Posterior cingulate gyrus (tissue), 11 donors: ENCODE results near the gene ADH6.
"Not testable (repeated sequence)": the region's sequence is repeated elsewhere in the genome, so short reads cannot be mapped to it uniquely, and the experiment has no call there.

ENCODE experiments used
- DNase-seq, 10 donors: peaks; one replicate each; pipeline versions ENCODE4 v3.0.0 to v3.0.0-alpha.2; 2020 to 2021; ENCODE audit warnings: mixed read lengths in 3 of 10
- intact Hi-C: fragments of 100-400 bp; cut with DNase I; formaldehyde crosslinking; loops from one replicate; pipeline ENCODE4 v1.15.1; 2023

The ADH6 gene

DNA sequence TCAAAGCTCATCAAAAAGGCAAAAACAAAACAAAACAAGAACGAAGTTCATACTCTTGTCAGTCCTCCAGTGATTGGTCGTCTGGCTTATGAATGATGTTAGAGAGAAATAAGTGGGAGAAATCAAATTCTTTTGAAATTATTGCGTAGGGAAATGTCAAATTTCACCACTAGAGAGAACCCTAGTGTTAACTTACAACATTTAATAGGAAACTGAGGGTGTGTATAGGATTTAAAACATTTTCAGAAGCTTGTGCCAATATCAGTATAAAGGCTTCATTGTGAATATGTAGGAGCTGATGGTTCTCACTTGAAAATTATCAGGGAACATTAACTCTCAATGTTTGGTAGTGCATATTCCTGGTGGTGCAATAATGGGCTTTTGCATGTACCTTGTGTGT lies 17.4 kb downstream of the ADH6 start:
- DNase-seq = no peak
- intact Hi-C loops = loop anchor here (10.0 kb wide), 1 partner anchor 203 kb away; no protein-coding TSS in a partner anchor

DNA sequence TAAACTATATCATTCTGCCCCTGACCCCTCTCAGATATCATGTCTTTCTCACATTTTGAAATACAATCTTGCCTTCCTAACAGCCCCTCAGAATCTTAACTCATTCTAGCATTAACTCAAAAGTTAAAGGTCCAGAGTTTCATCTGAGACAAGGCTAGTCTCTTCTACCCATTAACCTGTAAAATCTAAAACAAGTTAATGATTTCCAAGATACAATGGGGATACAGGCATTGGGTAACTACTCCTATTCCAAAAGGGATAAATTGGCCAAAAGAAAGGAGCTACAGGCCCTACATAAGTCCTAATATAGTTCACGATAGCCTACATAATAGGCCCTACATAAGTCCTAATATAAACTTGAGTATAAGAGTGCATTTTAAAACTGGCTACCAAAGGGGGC lies 18.9 kb downstream of the ADH6 start:
- DNase-seq = no peak
- intact Hi-C loops = loop anchor here (10.0 kb wide), 1 partner anchor 205 kb away; no protein-coding TSS in a partner anchor

DNA sequence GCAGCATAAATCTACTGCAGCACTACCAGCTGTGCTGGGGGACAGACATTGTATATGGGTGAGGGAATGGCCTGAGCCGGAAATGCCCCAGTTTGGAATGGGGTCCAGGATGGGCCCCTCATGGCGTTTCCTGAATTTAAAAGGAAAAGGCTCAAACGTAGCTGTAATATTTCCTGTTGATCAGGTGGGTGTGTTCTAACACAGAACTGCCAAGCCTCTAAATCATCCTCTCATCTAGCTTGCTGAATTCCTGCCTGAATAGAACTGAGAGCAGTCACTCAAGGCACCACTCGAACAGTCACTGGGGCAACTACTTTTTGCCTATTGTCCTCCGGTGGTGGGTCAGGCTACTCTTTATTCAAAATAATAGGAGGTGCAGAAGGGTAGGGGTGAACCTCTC lies 28.7 kb downstream of the ADH6 start:
- no peak for DNase-seq
- intact Hi-C loops = no loop called here

DNA sequence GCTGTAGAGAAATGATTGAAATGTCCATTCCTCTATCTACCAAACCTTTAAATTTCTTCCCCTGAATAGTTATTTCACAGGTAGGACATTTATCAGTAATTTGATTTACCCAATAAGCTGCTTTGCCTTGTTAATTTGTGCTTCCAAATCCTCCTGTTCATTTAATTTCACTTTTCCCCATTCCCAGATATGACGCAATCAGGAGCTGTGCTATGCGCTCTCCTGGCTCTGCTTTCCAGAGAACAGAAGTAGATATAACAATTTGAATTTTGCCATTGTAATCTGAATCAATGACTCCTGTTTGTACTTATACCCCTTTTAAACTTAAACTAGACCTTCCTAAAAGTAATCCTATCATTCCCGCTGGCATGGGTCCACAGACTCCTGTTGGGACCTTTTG lies 29.1 kb downstream of the ADH6 start:
- DNase-seq, intact Hi-C loops: not testable (repeated sequence)

DNA sequence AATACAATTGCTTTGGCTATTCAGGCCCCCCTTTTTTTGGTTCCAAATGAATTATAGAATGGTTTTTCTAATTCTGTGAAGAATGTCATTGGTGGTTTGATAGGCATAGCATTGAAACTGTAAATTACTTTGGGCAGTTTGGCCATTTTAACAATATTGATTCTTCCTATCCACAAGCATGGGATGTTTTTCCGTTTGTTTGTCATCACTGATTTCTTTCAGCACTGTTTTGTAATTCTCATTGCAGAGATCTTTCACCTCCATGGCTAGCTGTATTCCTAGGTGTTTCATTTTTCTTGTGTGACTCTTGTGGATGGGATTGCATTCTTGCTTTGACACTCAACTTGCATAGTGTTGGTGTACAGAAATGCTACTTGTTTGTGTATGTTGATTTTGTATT lies 33.0 kb downstream of the ADH6 start:
- intact Hi-C loops = no loop called here
- DNase-seq = no peak

DNA sequence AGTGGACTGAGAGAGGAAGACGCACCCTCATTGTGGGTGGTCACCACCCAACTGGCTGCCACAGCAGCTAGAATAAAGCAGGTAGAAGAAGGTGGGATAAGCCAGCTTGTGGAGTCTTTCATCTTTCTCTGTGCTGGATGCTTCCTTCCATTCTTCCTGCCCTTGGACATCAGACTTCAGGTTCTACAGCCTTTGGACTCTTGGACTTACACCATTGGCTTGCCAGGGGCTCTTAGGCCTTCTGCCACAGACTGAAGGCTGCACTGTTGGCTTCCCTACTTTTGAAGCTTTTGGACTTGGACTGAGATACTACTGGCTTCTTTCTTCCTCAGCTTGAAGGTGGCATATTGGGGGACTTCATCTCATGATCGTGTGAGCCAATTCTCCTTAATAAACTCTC lies 33.5 kb downstream of the ADH6 start:
- no peak for DNase-seq
- intact Hi-C loops = no loop called here

DNA sequence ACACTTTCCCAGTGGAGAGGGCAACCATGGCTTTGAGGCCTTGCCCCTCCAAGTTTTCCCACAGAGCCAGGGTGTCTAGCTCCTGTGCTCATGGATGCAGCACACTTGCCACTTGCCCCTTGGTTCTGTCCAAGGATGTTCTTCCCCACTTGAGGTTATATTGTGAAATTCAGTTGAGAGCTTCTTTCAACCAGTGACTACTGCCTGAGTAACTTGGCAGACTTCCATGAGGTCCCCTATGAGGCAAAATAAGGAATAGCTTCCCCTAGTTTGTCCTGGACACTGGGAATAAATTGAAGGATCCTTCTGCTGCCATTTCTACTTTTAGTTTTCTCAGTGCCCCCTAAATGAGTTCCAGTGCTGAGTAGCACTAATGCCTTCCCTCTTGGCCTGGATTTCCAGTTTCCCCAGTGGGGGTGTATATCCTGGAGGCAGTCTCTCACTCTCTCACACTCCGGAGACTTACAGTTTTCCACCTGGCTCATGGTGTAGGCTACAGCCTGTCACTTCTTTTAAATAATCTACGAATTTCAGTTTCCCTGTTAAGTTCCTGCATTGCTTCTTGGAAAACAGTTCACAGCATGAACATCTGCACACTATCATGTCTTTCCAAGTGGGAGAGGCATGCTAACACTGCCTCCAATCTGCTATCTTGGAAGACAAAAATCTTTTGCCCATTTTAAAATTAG lies 38.5 kb downstream of the ADH6 start:
- intact Hi-C loops = no loop called here
- DNase-seq = no peak

DNA sequence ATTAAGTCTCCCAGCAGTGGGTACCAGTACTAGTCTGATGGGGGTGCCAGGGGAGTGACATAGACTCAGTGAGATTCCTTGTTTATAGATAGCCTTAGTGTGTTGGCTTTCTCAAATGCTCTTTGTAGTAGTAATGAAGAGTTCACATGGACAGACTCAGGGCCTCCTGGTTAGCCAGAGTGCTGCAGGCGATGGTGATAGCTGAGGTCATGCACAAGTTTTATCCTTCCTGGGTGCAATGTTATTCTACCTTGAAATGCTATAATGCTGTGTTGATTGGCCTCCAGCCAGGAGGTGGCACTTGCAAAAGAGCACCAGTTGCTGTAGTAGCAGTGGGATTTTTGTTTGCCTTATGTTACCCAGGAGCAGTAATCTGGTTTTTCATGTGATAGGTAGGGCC lies 39.4 kb downstream of the ADH6 start:
- intact Hi-C loops = no loop called here
- DNase-seq = no peak

DNA sequence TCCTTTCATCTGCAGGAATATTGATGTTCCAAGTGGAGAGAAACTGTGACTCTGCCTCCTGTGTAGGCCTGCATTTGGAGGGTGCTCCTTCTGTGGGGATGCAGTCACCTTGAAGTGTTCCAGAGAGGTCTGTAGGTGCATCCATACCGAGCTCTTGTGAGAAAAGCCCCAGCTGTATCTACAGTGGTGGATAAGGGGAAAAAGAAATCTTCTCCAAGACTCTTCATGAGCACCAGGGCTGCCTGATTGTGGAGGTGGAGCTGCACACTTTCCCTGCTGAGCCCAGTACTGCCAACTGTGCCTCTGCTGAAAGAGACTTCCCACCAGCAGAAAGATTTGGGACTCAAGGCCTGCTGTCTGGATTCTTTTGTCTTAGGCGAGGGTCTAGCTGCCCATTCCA lies 39.9 kb downstream of the ADH6 start:
- no peak for DNase-seq
- intact Hi-C loops = no loop called here

DNA sequence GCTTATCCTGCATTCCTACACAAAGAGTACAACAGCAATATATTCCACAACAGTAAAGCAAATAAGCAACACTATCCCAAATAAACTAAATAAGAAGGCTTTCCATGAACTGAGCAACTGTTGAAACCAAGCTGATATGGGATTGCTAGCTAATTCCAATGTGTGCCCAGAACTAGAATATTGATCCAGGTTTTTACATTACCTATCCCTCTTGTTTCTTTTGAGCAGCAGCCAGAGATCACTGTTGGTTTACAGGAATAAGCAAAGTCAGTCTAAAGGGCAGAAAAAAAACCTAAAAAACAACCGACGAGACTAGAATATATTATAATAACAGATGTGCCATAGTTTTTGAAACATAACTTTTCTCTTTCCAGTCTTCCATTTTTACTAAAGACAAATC lies 52.5 kb downstream of the ADH6 start:
- intact Hi-C loops = no loop called here

DNA sequence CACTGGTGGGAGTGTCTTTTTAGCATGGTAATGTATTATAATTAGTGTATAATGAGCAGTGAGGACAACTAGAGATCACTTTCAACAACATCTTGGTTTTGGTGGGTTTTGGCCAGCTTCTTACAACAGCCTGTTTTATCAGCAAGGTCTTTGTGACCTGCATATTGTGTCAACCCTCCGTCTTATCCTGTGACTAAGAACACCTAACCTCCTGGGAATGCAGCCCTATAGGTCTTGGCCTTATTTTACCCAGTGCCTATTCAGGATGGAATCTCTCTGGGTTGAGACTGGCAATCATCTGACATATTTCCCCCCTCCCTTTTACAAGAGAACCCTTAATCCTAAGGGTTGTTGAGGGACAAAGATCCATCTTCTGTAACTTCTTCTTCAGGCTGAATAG lies 53.1 kb downstream of the ADH6 start:
- DNase-seq = no peak
- intact Hi-C loops = no loop called here

More for the DNA sequence above, 52.5 kb downstream of the ADH6 start:
- DNase-seq = no peak

DNA sequence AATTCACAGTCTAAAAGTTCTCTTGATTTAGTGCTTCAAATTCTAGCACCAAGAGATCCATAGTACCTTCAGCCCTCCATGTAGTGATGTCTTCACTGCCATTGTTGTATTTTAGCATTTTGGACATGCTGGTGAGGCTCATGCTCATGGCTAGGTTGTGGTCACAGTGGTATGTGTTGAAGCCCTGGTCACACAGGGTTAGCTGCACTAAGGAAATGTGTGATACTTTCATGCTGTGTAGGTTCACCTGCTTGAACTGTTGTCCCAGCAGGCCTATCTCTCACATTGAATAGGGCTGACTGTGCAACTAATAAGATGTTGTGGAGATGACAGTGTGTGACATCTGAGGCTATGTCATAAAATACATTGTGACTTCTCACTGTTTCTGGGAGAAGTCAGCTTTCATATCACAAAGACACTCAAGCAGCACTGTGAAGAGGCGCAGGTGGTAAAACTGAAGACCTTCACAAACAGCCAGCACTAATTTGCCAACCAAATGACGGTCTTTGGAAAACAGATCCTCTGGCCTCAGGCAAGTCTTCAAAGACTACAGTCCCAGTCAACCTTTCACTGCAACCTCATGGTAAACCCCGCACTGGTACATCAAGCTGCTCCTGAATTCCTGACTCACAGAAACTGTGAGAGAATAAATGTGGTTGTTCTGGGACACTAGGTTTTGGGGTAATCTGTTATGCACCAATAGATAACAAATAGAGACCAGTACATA lies 57.5 kb downstream of the ADH6 start:
- no peak for DNase-seq

DNA sequence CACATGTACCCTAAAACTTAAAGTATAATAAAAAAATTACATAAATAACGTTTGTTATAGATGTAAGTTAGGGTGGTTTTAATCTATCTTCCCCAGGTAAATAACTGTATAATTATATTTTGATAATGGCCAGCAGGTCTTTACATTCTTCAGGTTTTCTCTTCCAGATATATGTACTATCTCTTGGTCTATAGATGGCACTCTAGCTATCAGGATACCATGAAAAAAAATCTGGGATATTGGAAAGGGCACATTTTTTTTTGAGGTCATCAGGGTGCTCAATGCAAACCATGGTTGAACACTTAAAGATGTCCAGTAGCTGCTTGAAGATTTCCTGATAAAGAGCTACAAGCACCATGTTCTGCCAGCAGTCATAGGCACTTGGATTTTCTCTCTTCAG lies 59.3 kb downstream of the ADH6 start:
- DNase-seq = no peak
- intact Hi-C loops = no loop called here

More for the DNA sequence above, 57.5 kb downstream of the ADH6 start:
- intact Hi-C loops = no loop called here

DNA sequence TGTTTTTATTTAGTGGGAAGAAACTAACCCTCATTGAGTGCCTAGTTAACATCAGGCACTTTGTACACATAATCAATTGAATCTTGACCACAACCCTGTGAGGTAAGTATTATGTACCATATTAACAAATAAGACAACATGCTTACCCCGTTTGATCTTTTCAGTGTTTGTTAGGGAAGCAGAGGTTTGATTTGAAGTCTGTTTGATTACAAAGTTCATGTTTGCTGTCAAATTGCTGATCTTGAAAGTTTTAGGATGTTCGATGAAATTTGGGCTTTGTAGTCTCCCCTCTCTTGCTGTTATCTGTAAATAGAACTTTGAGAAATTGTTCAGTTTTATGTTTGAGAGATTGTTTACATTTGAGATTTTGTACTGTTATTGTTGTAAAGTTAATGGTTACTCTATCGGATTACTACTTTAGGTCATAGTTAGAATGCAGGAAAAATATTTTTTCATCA lies 61.5 kb downstream of the ADH6 start:
- DNase-seq = no peak

DNA sequence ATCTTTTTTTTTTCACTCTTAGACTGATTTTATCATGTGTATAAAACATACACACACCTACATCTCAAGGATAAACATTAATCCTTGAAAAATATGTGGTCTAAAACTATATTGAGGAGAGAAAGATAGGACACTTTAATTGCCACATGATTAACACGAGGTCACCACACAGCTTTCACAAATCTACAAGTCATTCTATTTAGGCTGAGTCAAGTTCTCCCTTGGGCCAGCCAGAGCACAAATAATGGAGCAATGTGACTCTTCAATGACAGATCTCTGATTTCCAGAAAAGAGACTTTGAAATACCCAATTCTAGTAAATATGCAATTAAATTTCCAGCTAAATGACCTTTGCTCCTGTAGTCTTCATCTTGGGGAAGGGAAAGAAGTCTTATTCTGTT lies 62.1 kb downstream of the ADH6 start:
- DNase-seq = no peak
- intact Hi-C loops = no loop called here

More for the DNA sequence above, 61.5 kb downstream of the ADH6 start:
- intact Hi-C loops = no loop called here

DNA sequence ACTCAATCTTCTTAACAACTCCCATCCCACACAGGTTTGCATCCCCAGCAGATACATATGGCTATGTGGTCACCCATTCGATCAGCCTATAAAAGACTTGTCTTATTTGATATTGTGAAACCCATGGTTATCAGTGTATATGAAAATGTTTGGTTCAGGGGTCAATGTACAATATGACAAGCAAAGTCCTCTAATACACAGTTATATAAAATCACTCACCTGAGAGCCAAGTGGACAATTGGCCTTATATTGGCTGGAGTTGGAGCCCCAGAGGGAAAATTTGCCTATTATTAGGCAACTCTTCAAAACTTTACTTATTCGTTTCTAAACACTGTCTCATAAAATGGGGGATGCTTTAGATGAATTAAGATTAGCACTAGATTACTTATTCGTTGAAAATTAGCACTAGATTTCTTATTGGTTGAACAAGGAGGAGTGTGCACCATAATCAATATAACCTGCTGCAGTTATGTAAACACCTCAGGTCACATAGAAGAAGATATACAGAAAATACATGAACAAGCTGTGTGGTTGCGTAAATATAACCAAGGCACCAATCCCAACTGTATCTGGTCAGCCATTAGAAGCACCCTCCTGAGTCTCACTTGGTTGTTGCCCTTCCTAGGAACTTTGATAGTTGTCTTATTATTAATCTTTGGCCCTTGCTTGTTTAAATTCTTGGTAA lies 64.2 kb downstream of the ADH6 start:
- no peak for DNase-seq
- intact Hi-C loops = no loop called here
